ENCODE data around the gene KRTAP10-12. TPM values are rescaled to one million over a fixed set of nuclear protein-coding genes. Genes with fewer than 3 reads are reported as not detected.

Gene KRTAP10-12
- total RNA-seq, 3 donors from 2014 or later: not detected

- Histone ChIP-seq H3K9me3 (peaks cover 24 to 29% of the 10 kb centered on the region in 2 donors), H3K27ac (no peak overlapping the region), H3K4me3 (no peak overlapping the region), H3K36me3 (no peaks in the 10 kb centered on the region), H3K4me1 (no peaks in the 10 kb centered on the region), H3K27me3 (no peaks in the 10 kb centered on the region)
- no peak for DNase-seq (ENCODE audit: low spot score in 2 of 2)
- intact Hi-C loops (cut with DNase I; ENCODE audit: low total_unique reads): loop anchor here (5.0 kb wide), 1 partner anchor 105 kb away; the partner anchor contains the start of gene KRTAP10-10
- no peak for TF ChIP-seq POLR2A (IDR thresholded peaks at IDR 0.05)
- no peak for TF ChIP-seq POLR2AphosphoS5 (IDR thresholded peaks at IDR 0.05)
- TF ChIP-seq CTCF (IDR thresholded peaks at IDR 0.05): no peak
Measured at GRCh38 chr21:44742418-44743153, 45.6 kb downstream of the KRTAP10-12 start.

Other genes with a start within 250 kb of the KRTAP10-12 start
- gene LRRC3, start 241.7 kb upstream of the KRTAP10-12 start, total RNA-seq: 1 to 10 TPM; 1.6 to 6.4 (median 2.0) TPM
- gene KRTAP10-1, start 157.0 kb upstream of the KRTAP10-12 start, total RNA-seq: not detected
- gene KRTAP10-2, start 145.7 kb upstream of the KRTAP10-12 start, total RNA-seq: not detected
- gene KRTAP10-3, start 138.4 kb upstream of the KRTAP10-12 start, total RNA-seq: not detected
- gene KRTAP10-4, start 123.4 kb upstream of the KRTAP10-12 start, total RNA-seq: not detected
- not detected for gene KRTAP10-5, start 116.6 kb upstream of the KRTAP10-12 start, total RNA-seq
- gene KRTAP10-6, start 104.7 kb upstream of the KRTAP10-12 start, total RNA-seq: not detected
- not detected for gene KRTAP10-7, start 96.6 kb upstream of the KRTAP10-12 start, total RNA-seq
- not detected for gene KRTAP10-8, start 85.1 kb upstream of the KRTAP10-12 start, total RNA-seq
- not detected for gene KRTAP10-9, start 70.1 kb upstream of the KRTAP10-12 start, total RNA-seq
- gene KRTAP10-10, start 59.8 kb upstream of the KRTAP10-12 start, total RNA-seq: not detected
- gene KRTAP10-11, start 50.8 kb upstream of the KRTAP10-12 start, total RNA-seq: not detected
- gene KRTAP12-4, start 42.5 kb upstream of the KRTAP10-12 start, total RNA-seq: not detected
- not detected for gene KRTAP12-3, start 39.2 kb upstream of the KRTAP10-12 start, total RNA-seq
- not detected for gene KRTAP12-2, start 30.2 kb upstream of the KRTAP10-12 start, total RNA-seq
- not detected for gene KRTAP12-1, start 15.0 kb upstream of the KRTAP10-12 start, total RNA-seq
- gene TSPEAR, start 14.4 kb downstream of the KRTAP10-12 start, total RNA-seq: under 1 TPM in 1 of 3 donors, not detected in 2; 0.15 TPM
- 100 to 1,000 TPM in 1 of 3 donors, 10 to 100 TPM in 2; 84.8 to 128 (median 99.2) TPM for gene UBE2G2, start 104.6 kb downstream of the KRTAP10-12 start, total RNA-seq
- gene SUMO3, start 120.9 kb downstream of the KRTAP10-12 start, total RNA-seq: 10 to 100 TPM; 64.2 to 64.8 (median 64.4) TPM
- gene PTTG1IP, start 176.5 kb downstream of the KRTAP10-12 start, total RNA-seq: 100 to 1,000 TPM; 187 to 351 (median 272) TPM
- 100 to 1,000 TPM in 1 of 3 donors, 10 to 100 TPM in 2; 19.7 to 242 (median 92.8) TPM for gene ITGB2, start 223.7 kb downstream of the KRTAP10-12 start, total RNA-seq
- gene SLX9, start 242.9 kb downstream of the KRTAP10-12 start, total RNA-seq: 10 to 100 TPM; 15.8 to 17.7 (median 17.0) TPM

Measured in breast epithelium (tissue), 4 donors.